Adipose tissue (tissue), 3 donors: ENCODE data around the gene TOX3. TPM values are rescaled to one million over a fixed set of nuclear protein-coding genes. Genes with fewer than 3 reads are reported as not detected.

Experiments
- H3K27ac ChIP-seq: one replicate; pipeline ENCODE4 v1.5.1; 2013; ENCODE audit warnings: low read depth, low read length
- WGBS, 3 donors: extraction: QIAGEN DNeasy Blood & Tissue Kit; methylation state at CpG; one replicate each; pipeline ENCODE4 v1.1.7; 2013; 5-methylcytosine and 5-hydroxymethylcytosine counted together
- polyA plus RNA-seq, 3 donors: library from polyadenylated mRNA; stranded (reverse); fragments of 200-250 nt; gene quantifications; one replicate each; pipeline ENCODE4 v1.2.3, GENCODE V29; 2013
- donor health status: healthy with polysubstance abuse.
- donor health status: Bipolar disorder and iron deficiency.
- donor health status: healthy.

The TOX3 gene
- polyA plus RNA-seq, 3 donors, result 0.48 to 1.2 (median 1.0) TPM

- 73 to 92% (median 85%) methylated on average over 6 of the region's 6 CpGs for WGBS, 3 donors
Observed at GRCh38 chr16:52470585-52470984, 76.4 kb downstream of the TOX3 start.

GRCh38 chr16:52469775-52470174, 77.2 kb downstream of the TOX3 start:
- H3K27ac ChIP-seq, result no peak overlapping the region
- WGBS, 3 donors, result 78 to 83% (median 81%) methylated on average over 3 of the region's 3 CpGs

More at GRCh38 chr16:52470585-52470984, 76.4 kb downstream of the TOX3 start:
- no peak overlapping the region for H3K27ac ChIP-seq

DNA sequence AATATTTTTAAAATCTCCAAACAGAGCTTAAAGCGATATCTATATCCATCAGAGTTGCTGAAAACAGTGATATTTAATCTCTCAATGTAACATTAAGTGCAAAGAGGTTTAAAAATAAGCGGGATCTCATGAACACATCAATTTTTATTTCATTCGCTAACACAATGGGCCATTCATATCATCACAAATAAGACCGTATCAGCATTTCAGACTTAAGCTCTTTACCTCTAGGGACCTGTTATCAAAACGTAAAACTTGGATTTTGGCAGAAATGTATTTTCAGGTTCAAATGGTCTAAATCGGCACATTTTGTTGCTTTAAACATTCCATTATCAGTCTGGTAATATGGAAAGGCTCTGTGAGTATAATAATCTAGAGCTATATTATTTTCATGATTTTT, 77.9 kb downstream of the TOX3 start:
- 84 to 89% (median 85%) methylated on average over 6 of the region's 6 CpGs for WGBS, 3 donors
- no peak overlapping the region for H3K27ac ChIP-seq

- 87 to 100% (median 96%) methylated on average over 1 of the region's 1 CpG for WGBS, 3 donors
- no peak overlapping the region for H3K27ac ChIP-seq
Observed at GRCh38 chr16:52467753-52468152, 79.2 kb downstream of the TOX3 start.

DNA sequence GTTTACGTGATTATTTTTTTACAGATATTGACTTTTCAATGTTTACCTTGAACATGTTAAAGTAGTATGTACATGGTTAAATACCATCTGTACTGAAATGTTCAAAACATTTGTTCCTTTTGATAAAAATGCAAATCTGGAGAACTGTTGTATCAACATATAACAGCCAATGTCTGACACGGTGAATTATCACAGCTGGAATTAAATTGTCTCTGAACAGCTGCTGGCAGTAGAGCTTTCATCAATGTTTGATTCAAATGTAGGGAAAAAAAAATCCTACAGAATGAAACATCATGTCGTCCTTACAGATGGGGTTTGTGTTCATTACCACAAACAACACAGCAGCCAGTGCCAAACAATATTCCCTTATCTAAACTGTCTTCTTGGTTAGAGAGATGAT, 79.9 kb downstream of the TOX3 start:
- 45 to 70% (median 68%) methylated on average over 3 of the region's 3 CpGs for WGBS, 3 donors
- H3K27ac ChIP-seq, result no peak overlapping the region

GRCh38 chr16:52465711-52466267, 81.2 kb downstream of the TOX3 start:
- no peak overlapping the region for H3K27ac ChIP-seq
- WGBS, 3 donors, result 80 to 94% (median 84%) methylated on average over 5 of the region's 5 CpGs

- H3K27ac ChIP-seq, result no peak overlapping the region
- WGBS, 3 donors, result 86 to 93% (median 92%) methylated on average over 8 of the region's 8 CpGs
Observed at GRCh38 chr16:52463904-52464303, 83.0 kb downstream of the TOX3 start.

GRCh38 chr16:52462816-52463215, 84.1 kb downstream of the TOX3 start:
- no peak overlapping the region for H3K27ac ChIP-seq

DNA sequence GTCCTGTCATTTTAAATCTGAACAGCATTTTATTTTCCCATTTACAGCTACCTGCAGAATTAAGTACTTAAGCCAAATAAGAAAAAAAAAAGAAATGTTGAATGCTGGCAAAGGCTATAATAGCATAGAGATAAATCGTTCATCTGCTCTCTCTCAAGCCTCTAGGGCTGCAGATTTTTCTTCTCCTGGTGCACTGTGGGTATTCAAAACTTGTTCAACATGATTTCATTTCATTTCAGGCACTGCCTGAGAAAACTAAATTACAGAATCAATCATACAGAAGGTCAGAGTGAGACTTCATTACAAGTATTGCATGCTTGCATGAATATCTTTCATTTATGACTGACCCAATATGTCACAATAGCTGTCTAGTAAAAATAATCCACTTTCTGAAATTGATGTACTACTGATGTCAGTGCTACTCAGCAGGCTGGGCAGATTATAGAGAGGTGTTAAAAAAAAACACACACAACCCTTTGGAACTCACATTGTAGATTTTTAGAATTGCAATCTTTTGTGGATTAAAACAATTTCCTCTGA, 86.2 kb downstream of the TOX3 start:
- no peak overlapping the region for H3K27ac ChIP-seq
- 11 to 38% (median 32%) methylated on average over 1 of the region's 1 CpG for WGBS, 3 donors

DNA sequence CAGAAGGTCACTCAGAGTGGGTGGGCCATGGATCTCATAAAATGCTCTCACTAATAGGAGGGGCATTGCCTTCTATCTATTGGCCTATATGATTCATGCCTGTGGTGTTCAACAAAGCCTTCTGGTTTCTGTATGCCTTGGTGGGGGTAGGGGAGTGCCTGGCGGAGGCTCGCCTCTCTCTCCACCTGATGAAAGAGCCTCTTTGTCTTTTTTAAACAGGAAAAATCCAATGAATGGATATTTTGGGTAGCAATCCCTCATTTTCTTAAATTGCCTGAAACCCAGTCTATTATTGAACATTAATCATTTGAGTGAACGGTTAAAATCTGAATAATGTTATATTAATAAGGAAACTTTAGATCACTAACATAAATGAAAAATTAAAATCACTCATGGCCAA, 90.6 kb downstream of the TOX3 start:
- H3K27ac ChIP-seq, result no peak overlapping the region
- 75 to 90% (median 76%) methylated on average over 3 of the region's 3 CpGs for WGBS, 3 donors

GRCh38 chr16:52455549-52456277, 91.2 kb downstream of the TOX3 start:
- 78 to 94% (median 86%) methylated on average over 3 of the region's 3 CpGs for WGBS, 3 donors

GRCh38 chr16:52453644-52454043, 93.3 kb downstream of the TOX3 start:
- H3K27ac ChIP-seq, result no peak overlapping the region
- WGBS, 3 donors, result 61 to 83% (median 63%) methylated on average over 1 of the region's 1 CpG

More at GRCh38 chr16:52455549-52456277, 91.2 kb downstream of the TOX3 start:
- H3K27ac ChIP-seq, result no peak overlapping the region

GRCh38 chr16:52451971-52452421, 94.9 kb downstream of the TOX3 start:
- H3K27ac ChIP-seq, result no peak overlapping the region
- 74 to 87% (median 83%) methylated on average over 5 of the region's 5 CpGs for WGBS, 3 donors

GRCh38 chr16:52450916-52451315, 96.0 kb downstream of the TOX3 start:
- no peak overlapping the region for H3K27ac ChIP-seq
- WGBS, 3 donors, result 86 to 94% (median 88%) methylated on average over 6 of the region's 6 CpGs

DNA sequence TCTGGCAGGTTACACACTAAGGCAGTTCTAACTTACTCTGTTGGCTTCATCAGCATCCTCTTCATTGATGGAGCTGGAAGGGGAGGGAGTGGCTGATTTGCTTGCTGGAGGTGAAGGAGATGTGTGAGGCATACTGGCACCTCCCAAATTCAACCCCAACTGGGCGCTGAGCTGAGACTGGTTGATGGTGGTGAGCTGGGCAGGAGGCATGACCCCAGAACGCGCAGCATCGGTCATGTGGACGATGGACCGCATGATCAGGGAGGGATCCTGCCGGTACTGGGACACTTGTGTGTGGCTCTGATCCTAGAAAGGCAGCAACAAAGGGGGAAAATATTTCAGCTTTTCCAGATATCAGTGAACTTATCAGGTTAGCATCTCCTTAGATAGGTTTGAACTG, 96.7 kb downstream of the TOX3 start:
- 95 to 97% (median 95%) methylated on average over 7 of the region's 7 CpGs for WGBS, 3 donors
- H3K27ac ChIP-seq, result no peak overlapping the region

DNA sequence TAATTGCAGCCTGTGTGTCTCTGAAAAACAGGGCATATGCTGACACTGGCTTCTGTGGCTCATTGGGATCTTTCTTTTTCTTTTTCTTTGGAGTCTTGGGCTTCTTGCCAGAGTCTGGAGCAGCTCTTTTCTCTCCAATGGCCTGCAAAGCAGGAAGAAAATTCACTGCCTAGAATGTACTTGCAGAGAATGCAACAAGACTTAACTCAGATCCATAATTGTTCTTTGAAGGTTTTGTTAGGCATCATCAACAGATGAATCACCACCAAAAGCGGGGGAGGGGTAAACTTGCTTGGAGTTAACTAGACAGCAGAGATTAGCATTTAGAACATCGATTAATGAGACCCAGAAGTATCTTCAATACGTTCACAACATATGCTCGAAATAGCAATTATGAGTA, 100.9 kb downstream of the TOX3 start:
- 61 to 86% (median 65%) methylated on average over 4 of the region's 4 CpGs for WGBS, 3 donors
- H3K27ac ChIP-seq, result no peak overlapping the region

DNA sequence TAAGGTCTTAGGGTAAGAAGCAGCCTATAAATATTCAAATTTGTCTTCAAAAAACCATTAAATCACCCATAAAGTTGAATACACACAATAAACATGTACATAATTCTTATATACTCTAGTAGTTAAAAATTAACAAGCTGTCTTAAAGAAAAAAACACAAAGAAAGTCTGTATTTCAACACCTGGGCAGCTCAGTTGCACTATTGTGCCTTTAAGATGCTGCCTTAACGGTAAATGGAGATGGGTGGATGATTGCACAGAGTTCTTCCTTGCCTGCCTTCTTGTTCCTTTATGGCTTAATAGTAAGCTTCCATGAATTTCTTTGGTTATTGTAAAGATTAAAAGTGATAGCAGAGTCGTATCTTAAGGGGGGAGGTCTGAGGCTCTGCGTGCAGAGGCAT, 105.1 kb downstream of the TOX3 start:
- H3K27ac ChIP-seq, result no peak overlapping the region
- 88 to 93% (median 89%) methylated on average over 3 of the region's 3 CpGs for WGBS, 3 donors

GRCh38 chr16:52440248-52440647, 106.7 kb downstream of the TOX3 start:
- no peak overlapping the region for H3K27ac ChIP-seq
- 87 to 100% (median 87%) methylated on average over 2 of the region's 2 CpGs for WGBS, 3 donors

DNA sequence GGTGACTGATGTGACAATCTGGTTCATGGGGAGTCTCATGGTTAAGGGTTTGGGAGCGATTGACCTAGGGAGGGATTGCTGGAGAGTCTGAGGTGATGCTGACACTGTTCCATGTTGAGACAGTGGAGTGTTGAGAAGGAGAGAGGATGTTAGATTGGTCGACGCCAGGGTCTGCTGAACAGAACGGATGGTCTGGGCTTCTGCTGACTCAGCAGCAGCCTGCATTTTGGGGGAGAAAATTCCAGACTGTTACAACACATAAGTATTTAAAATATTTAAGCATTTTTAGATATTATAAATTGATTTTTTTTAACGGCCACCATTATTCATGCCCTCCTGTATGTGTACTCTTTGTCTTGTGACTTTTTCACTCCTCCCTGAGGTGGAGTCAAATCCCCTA, 107.2 kb downstream of the TOX3 start:
- WGBS, 3 donors, result 85 to 86% (median 85%) methylated on average over 5 of the region's 5 CpGs

DNA sequence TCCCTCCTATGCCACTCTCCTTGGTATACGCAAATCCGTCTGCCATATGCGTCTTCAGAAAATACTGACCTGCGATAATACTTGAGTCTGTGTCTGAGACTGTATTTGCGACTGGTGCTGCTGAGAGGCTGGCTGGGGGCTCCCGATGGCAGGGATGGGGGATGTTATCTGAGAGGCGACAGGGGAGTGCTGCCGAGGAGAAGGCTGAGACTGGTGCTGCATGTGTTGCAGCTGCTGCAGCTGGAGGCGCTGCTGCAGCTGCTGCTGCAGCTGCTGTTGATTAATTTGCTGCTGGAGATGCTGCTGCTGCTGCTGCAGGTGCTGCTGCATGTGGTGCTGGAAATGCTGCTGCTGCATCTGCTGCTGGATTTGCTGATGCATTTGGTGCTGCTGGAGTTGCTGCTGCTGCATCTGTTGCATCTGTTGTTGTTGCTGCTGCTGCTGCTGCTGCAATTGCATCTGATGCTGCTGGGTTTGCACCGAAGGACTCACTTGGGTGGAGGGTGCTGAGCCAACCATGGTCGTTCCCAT, 107.7 kb downstream of the TOX3 start:
- 81 to 90% (median 85%) methylated on average over 11 of the region's 11 CpGs for WGBS, 3 donors
- no peak overlapping the region for H3K27ac ChIP-seq

More for the DNA sequence above, 107.2 kb downstream of the TOX3 start:
- H3K27ac ChIP-seq, result no peak overlapping the region
